ENCODE results near the gene ULBP2. TPM values are rescaled to one million over a fixed set of nuclear protein-coding genes. Genes with fewer than 3 reads are reported as not detected.

Gene ULBP2
- total RNA-seq, 4 donors from 2014 or later, result 0.39 to 0.74 TPM; not detected in 2

- Histone ChIP-seq H3K27ac (peak within 1 kb of the TSS; percentile 73 to 83 (median 75)), H3K4me3 (peak within 1 kb of the TSS; percentile 37 to 41)
Measured at GRCh38 chr6:149897855-149898744, 43.7 kb upstream of the ULBP2 start, which contains the start of gene RAET1E. TSS of gene RAET1E (minus strand) at chr6:149898113. CDS start at chr6:149890901, 7,212 bp downstream.

GRCh38 chr6:149898966-149899365 lies 42.8 kb upstream of the ULBP2 start:
- H3K27ac ChIP-seq, result no peak overlapping the region
- TF ChIP-seq CTCF (IDR thresholded peaks at IDR 0.05) (no peak), POLR2A (IDR thresholded peaks at IDR 0.05) (no peak), POLR2AphosphoS5 (IDR thresholded peaks at IDR 0.05) (no peak), EP300 (IDR thresholded peaks at IDR 0.05) (no peak)
- H3K9me3 ChIP-seq, result no peaks in the 10 kb centered on the region
- no peaks in the 10 kb centered on the region for H3K36me3 ChIP-seq
- no peak for ATAC-seq
- no peak overlapping the region for H3K4me3 ChIP-seq
- H3K4me1 ChIP-seq, result peaks cover 15 to 39% (median 28%) of the 10 kb centered on the region in 3 donors
- no peaks in the 10 kb centered on the region for H3K27me3 ChIP-seq
- 95 to 99% methylated on average over 8 to 9 of the region's 9 CpGs for WGBS, 2 donors (ENCODE audit: low coverage in 1 of 2)

More at GRCh38 chr6:149897855-149898744, 43.7 kb upstream of the ULBP2 start, which contains the start of gene RAET1E:
- Histone ChIP-seq H3K36me3 (no peaks in the 10 kb centered on the region), H3K27me3 (no peaks in the 10 kb centered on the region), H3K4me1 (peaks cover 15 to 39% (median 28%) of the 10 kb centered on the region in 3 donors), H3K9me3 (no peaks in the 10 kb centered on the region)
- WGBS, 2 donors (ENCODE audit: low coverage in 1 of 2), result 77% methylated on average over 10 of the region's 17 CpGs; no CpG with 5 or more reads in 1 of the 2 donors
- ATAC-seq, result no peak
- no peak for TF ChIP-seq POLR2AphosphoS5 (IDR thresholded peaks at IDR 0.05)
- no peak for TF ChIP-seq POLR2A (IDR thresholded peaks at IDR 0.05)
- no peak for TF ChIP-seq CTCF (IDR thresholded peaks at IDR 0.05)
- TF ChIP-seq EP300 (IDR thresholded peaks at IDR 0.05), result no peak

GRCh38 chr6:149899486-149899885 lies 42.3 kb upstream of the ULBP2 start:
- peaks cover 15 to 39% (median 28%) of the 10 kb centered on the region in 3 donors for H3K4me1 ChIP-seq
- no peaks in the 10 kb centered on the region for H3K36me3 ChIP-seq
- no peak for TF ChIP-seq POLR2AphosphoS5 (IDR thresholded peaks at IDR 0.05)
- no peak for TF ChIP-seq CTCF (IDR thresholded peaks at IDR 0.05)
- no peak for TF ChIP-seq POLR2A (IDR thresholded peaks at IDR 0.05)
- no peak for TF ChIP-seq EP300 (IDR thresholded peaks at IDR 0.05)
- H3K27ac ChIP-seq, result no peak overlapping the region
- WGBS, 2 donors (ENCODE audit: low coverage in 1 of 2), result 82 to 89% methylated on average over 4 to 6 of the region's 6 CpGs
- no peaks in the 10 kb centered on the region for H3K27me3 ChIP-seq
- no peak overlapping the region for H3K4me3 ChIP-seq
- H3K9me3 ChIP-seq, result no peaks in the 10 kb centered on the region
- ATAC-seq, result no peak

DNA sequence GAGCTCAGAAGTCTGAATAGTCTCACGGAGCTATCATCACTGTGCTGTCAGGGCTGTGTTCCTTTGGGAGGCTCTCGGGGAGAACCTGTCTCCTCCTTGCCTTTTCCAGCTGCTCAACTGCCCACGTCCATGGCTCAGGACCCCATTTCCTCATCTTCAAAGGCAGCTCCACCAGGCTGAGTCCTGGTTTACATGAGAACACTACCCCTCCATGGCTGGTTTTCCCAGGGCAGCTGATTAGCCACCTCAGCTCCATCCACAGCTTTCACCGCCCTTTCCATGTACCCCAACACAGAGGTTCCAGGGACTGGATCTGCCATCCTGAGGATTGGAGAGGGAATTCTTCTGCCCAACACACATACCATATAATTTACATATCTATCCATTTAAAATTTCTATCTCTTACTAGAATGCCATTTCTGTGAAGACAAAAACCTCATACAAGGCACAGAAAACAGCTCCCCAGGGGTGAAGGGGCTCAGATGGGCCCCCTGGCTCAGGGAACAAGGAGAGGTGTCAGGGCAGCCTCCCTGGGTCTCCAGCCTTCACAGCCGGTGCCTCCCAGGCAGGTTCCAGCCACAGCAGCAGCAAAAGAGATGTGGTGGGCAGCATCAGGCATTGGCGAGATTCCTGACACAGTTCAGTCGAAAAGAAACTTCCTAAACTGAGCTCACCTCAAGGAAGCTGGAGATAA lies 41.7 kb upstream of the ULBP2 start:
- Histone ChIP-seq H3K9me3 (no peaks in the 10 kb centered on the region), H3K27me3 (no peaks in the 10 kb centered on the region), H3K4me3 (no peak overlapping the region), H3K27ac (no peak overlapping the region), H3K36me3 (no peaks in the 10 kb centered on the region), H3K4me1 (peaks cover 15 to 33% (median 23%) of the 10 kb centered on the region in 3 donors)
- WGBS, 2 donors (ENCODE audit: low coverage in 1 of 2), result 67 to 87% methylated on average over 4 to 5 of the region's 7 CpGs
- TF ChIP-seq CTCF (IDR thresholded peaks at IDR 0.05) (no peak), POLR2AphosphoS5 (IDR thresholded peaks at IDR 0.05) (no peak), EP300 (IDR thresholded peaks at IDR 0.05) (no peak), POLR2A (IDR thresholded peaks at IDR 0.05) (no peak)
- no peak for ATAC-seq

Data from gastroesophageal sphincter (tissue), 4 donors.